IMR-90 (cell line): ENCODE measurements around the gene GCH1. TPM values are rescaled to one million over a fixed set of nuclear protein-coding genes. Genes with fewer than 3 reads are reported as not detected.

Experiments
- ATAC-seq: fragments of 200-7000 bp; cut with Tn5 transposase; 2 replicates; pipeline ENCODE4 v1.9.1; 2020; ENCODE audit warnings: low read depth, mild to moderate bottlenecking, moderate library complexity
- BruUV-seq: library from RNA; stranded (reverse); fragments of 400-500 nt; replicated peaks from 2 replicates; lab custom pipeline; 2021; lab: Mats Ljungman, UMichigan
- CTCF ChIA-PET: fragments of 300-600 bp; formaldehyde crosslinking; extraction: SDS; loops from one replicate; lab custom pipeline; 2021; ENCODE audit warnings: antibody characterized with exemption; lab: Yijun Ruan, JAX
- POLR2A ChIA-PET: fragments of 300-600 bp; sonication (Branson Sonifier 250); formaldehyde crosslinking; loops from one replicate; lab custom pipeline; 2022; ENCODE audit warnings: antibody characterized with exemption; ENCODE audit not compliant: unreplicated experiment; lab: Charles Lee
- DNase-seq: peaks from one replicate; pipeline ENCODE4 v3.0.0; 2013
- H2AFZ ChIP-seq: replicated peaks from 2 replicates; pipeline ENCODE3; 2013; ENCODE audit warnings: low read length, mild to moderate bottlenecking; ENCODE audit not compliant: poor library complexity
- H2AK5ac ChIP-seq: 2 replicates; pipeline ENCODE4 v1.6.1; 2013; ENCODE audit warnings: low read depth, low read length, inconsistent platforms
- H2AK9ac ChIP-seq: replicated peaks from 2 replicates; pipeline ENCODE3; 2013; ENCODE audit warnings: mild to moderate bottlenecking, low read depth, low read length, moderate library complexity; ENCODE audit not compliant: poor library complexity
- H2BK120ac ChIP-seq: 2 replicates; pipeline ENCODE4 v1.6.1; 2013; ENCODE audit warnings: low read depth, low read length, inconsistent platforms
- H2BK15ac ChIP-seq: 3 replicates; pipeline ENCODE4 v1.6.1; 2013; ENCODE audit warnings: low read depth, low read length, inconsistent platforms
- H2BK20ac ChIP-seq: 2 replicates; pipeline ENCODE4 v1.6.1; 2013; ENCODE audit warnings: low read depth, mild to moderate bottlenecking, inconsistent platforms, low read length, moderate library complexity
- H2BK5ac ChIP-seq: 2 replicates; pipeline ENCODE4 v1.6.1; 2013; ENCODE audit warnings: mild to moderate bottlenecking, low read depth, low read length, inconsistent platforms; ENCODE audit not compliant: poor library complexity, severe bottlenecking
- H3K14ac ChIP-seq: replicated peaks from 2 replicates; pipeline ENCODE4 v1.6.1; 2013; ENCODE audit warnings: low read depth, low read length, inconsistent platforms
- H3K18ac ChIP-seq: 2 replicates; pipeline ENCODE4 v1.6.1; 2013; ENCODE audit warnings: low read depth, low read length, control low read depth
- H3K23ac ChIP-seq: 2 replicates; pipeline ENCODE4 v1.6.1; 2013; ENCODE audit warnings: low read depth, low read length, inconsistent platforms
- H3K27ac ChIP-seq: 2 replicates; pipeline ENCODE4 v1.5.1; 2013; ENCODE audit warnings: mild to moderate bottlenecking, control low read depth, low read length; ENCODE audit not compliant: insufficient read depth
- H3K27me3 ChIP-seq: 2 replicates; pipeline ENCODE4 v1.6.1; 2013; ENCODE audit warnings: low read length; ENCODE audit not compliant: control insufficient read depth, insufficient read depth
- H3K36me3 ChIP-seq: 2 replicates; pipeline ENCODE4 v1.6.1; 2013; ENCODE audit warnings: low read length, mixed read lengths; ENCODE audit not compliant: control insufficient read depth, insufficient read depth
- H3K4ac ChIP-seq: 2 replicates; pipeline ENCODE4 v1.6.1; 2013; ENCODE audit warnings: low read depth, low read length, inconsistent platforms
- H3K4me1 ChIP-seq: 2 replicates; pipeline ENCODE4 v1.6.1; 2013; ENCODE audit warnings: low read length, mixed read lengths; ENCODE audit not compliant: control insufficient read depth, insufficient read depth
- H3K4me2 ChIP-seq: 2 replicates; pipeline ENCODE4 v1.6.1; 2013; ENCODE audit warnings: low read depth, mild to moderate bottlenecking, control low read depth, low read length, moderate library complexity
- H3K4me3 ChIP-seq: 2 replicates; pipeline ENCODE4 v1.5.1; 2013; ENCODE audit warnings: low read depth, mild to moderate bottlenecking, control low read depth, low read length, moderate library complexity; ENCODE audit not compliant: insufficient read depth
- H3K56ac ChIP-seq: 2 replicates; pipeline ENCODE4 v1.6.1; 2013; ENCODE audit warnings: low read length, inconsistent platforms; ENCODE audit not compliant: insufficient read depth; ENCODE audit errors: extremely low read depth
- H3K79me1 ChIP-seq, 2 experiments: 2 replicates each; pipeline ENCODE4 v1.6.1; 2013; ENCODE audit warnings: low read length in 2 of 2, inconsistent platforms in 1 of 2, low read depth in 1 of 2
- H3K9ac ChIP-seq: 2 replicates; pipeline ENCODE4 v1.6.1; 2013; ENCODE audit warnings: low read depth, low read length, control low read depth
- H3K9me1 ChIP-seq: 2 replicates; pipeline ENCODE4 v1.6.1; 2013; ENCODE audit warnings: low read length, inconsistent platforms; ENCODE audit not compliant: insufficient read depth
- H3K9me3 ChIP-seq: 2 replicates; pipeline ENCODE4 v1.6.1; 2013; ENCODE audit warnings: low read length; ENCODE audit not compliant: control insufficient read depth, insufficient read depth
- H4K20me1 ChIP-seq: 2 replicates; pipeline ENCODE4 v1.6.1; 2013; ENCODE audit warnings: low read length, inconsistent platforms; ENCODE audit not compliant: insufficient read depth
- H4K5ac ChIP-seq: 2 replicates; pipeline ENCODE4 v1.6.1; 2013; ENCODE audit warnings: mild to moderate bottlenecking, low read depth, low read length, control low read depth
- H4K8ac ChIP-seq, 2 experiments: 2 replicates each; pipeline ENCODE4 v1.6.1; 2013; ENCODE audit warnings: low read depth in 2 of 2, low read length in 2 of 2, control low read depth in 1 of 2, inconsistent platforms in 1 of 2
- H4K91ac ChIP-seq: 2 replicates; pipeline ENCODE4 v1.6.1; 2013; ENCODE audit warnings: low read depth, low read length, inconsistent platforms; ENCODE audit not compliant: insufficient read depth
- BHLHE40 ChIP-seq: fragments of 150-350 bp; IDR thresholded peaks from 2 replicates; pipeline ENCODE4 v1.6.1; 2016; ENCODE audit warnings: mild to moderate bottlenecking, low read depth, low read length
- CEBPB ChIP-seq: IDR thresholded peaks from 2 replicates; pipeline ENCODE4 v1.6.1; 2012; ENCODE audit warnings: low read depth, low read length, improper control_type of control experiment
- CHD1 ChIP-seq: IDR thresholded peaks from 2 replicates; pipeline ENCODE4 v1.6.1; 2012; ENCODE audit warnings: low read depth, low read length, improper control_type of control experiment
- FOS ChIP-seq: fragments of 150-350 bp; IDR thresholded peaks from 2 replicates; pipeline ENCODE4 v1.6.1; 2016; ENCODE audit warnings: low read depth, low read length
- MAFK ChIP-seq: IDR thresholded peaks from 2 replicates; pipeline ENCODE4 v1.6.1; 2012; ENCODE audit warnings: low read depth, low read length, improper control_type of control experiment
- MAZ ChIP-seq: IDR thresholded peaks from 2 replicates; pipeline ENCODE4 v1.6.1; 2012; ENCODE audit warnings: low read depth, mild to moderate bottlenecking, low read length, improper control_type of control experiment, moderate library complexity, borderline replicate concordance
- MXI1 ChIP-seq: IDR thresholded peaks from 2 replicates; pipeline ENCODE4 v1.6.1; 2012; ENCODE audit warnings: low read depth, mild to moderate bottlenecking, low read length, moderate library complexity, borderline replicate concordance
- NFE2L2 ChIP-seq: fragments of 150-350 bp; IDR thresholded peaks from 2 replicates; pipeline ENCODE4 v1.6.1; 2016; ENCODE audit warnings: low read depth, mild to moderate bottlenecking, low read length
- POLR2A ChIP-seq: IDR thresholded peaks from 2 replicates; pipeline ENCODE4 v1.6.1; 2012; ENCODE audit warnings: mild to moderate bottlenecking, low read depth, low read length
- RAD21 ChIP-seq: IDR thresholded peaks from 2 replicates; pipeline ENCODE4 v1.6.1; 2012; ENCODE audit warnings: low read length, improper control_type of control experiment
- RCOR1 ChIP-seq: IDR thresholded peaks from 2 replicates; pipeline ENCODE4 v1.6.1; 2012; ENCODE audit warnings: mild to moderate bottlenecking, low read length, improper control_type of control experiment; ENCODE audit not compliant: insufficient replicate concordance
- RFX5 ChIP-seq: IDR thresholded peaks from 2 replicates; pipeline ENCODE4 v1.8.0; 2012; ENCODE audit warnings: low read depth, mild to moderate bottlenecking, low read length, moderate library complexity
- SMC3 ChIP-seq: fragments of 150-350 bp; IDR thresholded peaks from 2 replicates; pipeline ENCODE4 v1.6.1; 2016; ENCODE audit warnings: low read depth, mild to moderate bottlenecking, antibody characterized with exemption, low read length, moderate library complexity
- USF2 ChIP-seq: fragments of 150-350 bp; IDR thresholded peaks from 2 replicates; pipeline ENCODE4 v1.6.1; 2017; ENCODE audit warnings: mild to moderate bottlenecking, antibody characterized with exemption, low read length, low read depth
- WGBS, 2 experiments: methylation state at CpG; one replicate each; pipeline versions ENCODE4 v1.1.5 to v1.1.7; 2013; ENCODE audit warnings: missing lambda C conversion rate in 2 of 2; ENCODE audit not compliant: insufficient read length in 1 of 2; ENCODE audit errors: extremely low coverage in 2 of 2; 5-methylcytosine and 5-hydroxymethylcytosine counted together
- dilution Hi-C: fragments of 300-500 bp; cut with HindIII; formaldehyde crosslinking; loops from one replicate; pipeline ENCODE4 v1.14.3; 2018; ENCODE audit warnings: low sequenced_read_pairs; ENCODE audit not compliant: unreplicated experiment
- in situ Hi-C: fragments of 300-500 bp; cut with MboI; formaldehyde crosslinking; loops from 3 replicates; pipeline ENCODE4 v1.14.3; 2019; ENCODE audit warnings: low sequenced_read_pairs, inconsistent platforms, mixed read lengths
- intact Hi-C: fragments of 100-400 bp; cut with micrococcal nuclease; formaldehyde crosslinking; loops from 2 replicates; pipeline ENCODE4 v1.10.0; 2022
- polyA plus RNA-seq, 3 experiments: library from polyadenylated mRNA; depleted of rRNA; stranded (reverse); fragments of >200 nt; gene quantifications; 2 replicates each; pipeline ENCODE4 v1.2.3, GENCODE V29; 2012; ENCODE audit warnings: low replicate concordance in 1 of 3
- total RNA-seq: library from RNA; depleted of rRNA; stranded (reverse); fragments of >200 nt; gene quantifications from 2 replicates; pipeline ENCODE4 v1.2.3, GENCODE V29; 2012
- TF ChIP-seq, protein P1 (sequence below): fragments of 150-350 bp; IDR thresholded peaks from 2 replicates; pipeline ENCODE4 v1.6.1; 2016; ENCODE audit warnings: low read depth, mild to moderate bottlenecking, low read length, moderate library complexity, borderline replicate concordance
- TF ChIP-seq, protein P2 (sequence below): conservative IDR thresholded peaks from 2 replicates; pipeline ENCODE4 v1.5.1; 2012; ENCODE audit warnings: mild to moderate bottlenecking, low read depth, low read length, improper control_type of control experiment

Gene GCH1
- total and polyA plus RNA-seq, 2 of the 4 experiments (the other 2 are of a cell fraction) = 0.54 to 0.74 TPM

DNA sequence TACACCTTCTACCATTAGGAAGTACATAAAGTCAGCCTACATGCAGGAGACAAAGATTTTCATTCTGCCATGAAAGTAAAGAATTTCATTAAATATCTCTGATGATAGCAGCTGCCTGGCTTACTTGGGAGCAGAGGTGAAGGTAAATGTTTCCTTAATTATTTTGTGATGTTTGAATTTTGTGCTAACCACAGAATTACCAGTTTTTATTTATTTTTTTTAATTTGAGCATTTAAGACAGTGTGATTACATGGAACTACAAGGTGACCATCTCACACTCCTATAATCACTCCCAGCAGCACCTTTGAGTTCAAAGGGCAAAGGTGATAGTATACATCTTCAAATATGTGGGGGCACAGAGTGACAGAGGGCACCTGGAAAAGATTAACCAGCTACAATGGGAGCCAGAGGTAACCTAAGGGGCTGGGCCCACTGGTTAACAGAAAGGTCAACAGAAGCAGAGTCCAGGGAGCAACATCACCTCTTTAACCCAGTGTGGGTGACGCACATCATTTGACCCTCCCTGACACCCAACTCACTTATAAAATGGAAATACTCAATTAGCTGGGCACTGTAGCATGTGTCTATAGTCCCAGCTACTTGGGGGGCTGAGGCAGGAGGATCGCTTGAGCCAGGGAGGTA lies 65.0 kb downstream of the GCH1 start:
- Histone ChIP-seq H3K4me1 (peaks cover 2% of the 10 kb centered on the region; the same call in 1 of the 2 replicates), H3K14ac (no peak overlapping the region), H4K8ac (no peak overlapping the region), H4K20me1 (no peaks in the 10 kb centered on the region), H2BK5ac (no peak overlapping the region), H2BK20ac (no peak overlapping the region), H4K5ac (no peak overlapping the region), H3K27me3 (peaks cover 12% of the 10 kb centered on the region), H3K36me3 (no peaks in the 10 kb centered on the region), H3K27ac (no peak overlapping the region), H3K4me2 (no peak overlapping the region), H3K9me3 (no peaks in the 10 kb centered on the region), H3K18ac (no peak overlapping the region), H3K56ac (no peak overlapping the region), H3K9ac (no peak overlapping the region), H3K79me1 (no peaks in the 10 kb centered on the region), H3K9me1 (no peaks in the 10 kb centered on the region), H3K4ac (no peak overlapping the region), H2BK15ac (no peak overlapping the region), H2BK120ac (no peak overlapping the region), H4K91ac (no peak overlapping the region), H2AK5ac (no peak overlapping the region), H3K4me3 (no peak overlapping the region), H2AK9ac (no peak overlapping the region), H3K23ac (no peak overlapping the region), H2AFZ (peak overlapping the region; percentile 32)
- CTCF ChIA-PET = no interaction called here
- dilution Hi-C loops (no loop called here), in situ Hi-C loops (no loop called here), intact Hi-C loops (no loop called here)
- POLR2A ChIA-PET = no interaction called here
- DNase-seq (no peak), ATAC-seq (no peak)
- TF ChIP-seq POLR2A = no peak
- TF ChIP-seq CHD1 = no peak
- TF ChIP-seq FOS = no peak
- no peak for TF ChIP-seq RCOR1
- TF ChIP-seq RFX5 = no peak
- TF ChIP-seq RAD21 = no peak
- no peak for TF ChIP-seq MAFK
- no peak for TF ChIP-seq USF2
- TF ChIP-seq, protein P1, sequence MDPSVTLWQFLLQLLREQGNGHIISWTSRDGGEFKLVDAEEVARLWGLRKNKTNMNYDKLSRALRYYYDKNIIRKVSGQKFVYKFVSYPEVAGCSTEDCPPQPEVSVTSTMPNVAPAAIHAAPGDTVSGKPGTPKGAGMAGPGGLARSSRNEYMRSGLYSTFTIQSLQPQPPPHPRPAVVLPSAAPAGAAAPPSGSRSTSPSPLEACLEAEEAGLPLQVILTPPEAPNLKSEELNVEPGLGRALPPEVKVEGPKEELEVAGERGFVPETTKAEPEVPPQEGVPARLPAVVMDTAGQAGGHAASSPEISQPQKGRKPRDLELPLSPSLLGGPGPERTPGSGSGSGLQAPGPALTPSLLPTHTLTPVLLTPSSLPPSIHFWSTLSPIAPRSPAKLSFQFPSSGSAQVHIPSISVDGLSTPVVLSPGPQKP = no peak
- TF ChIP-seq SMC3 = no peak
- TF ChIP-seq BHLHE40 = no peak
- TF ChIP-seq NFE2L2 = no peak
- no peak for TF ChIP-seq MXI1
- no peak for TF ChIP-seq CEBPB
- TF ChIP-seq MAZ = no peak
- TF ChIP-seq, protein P2, sequence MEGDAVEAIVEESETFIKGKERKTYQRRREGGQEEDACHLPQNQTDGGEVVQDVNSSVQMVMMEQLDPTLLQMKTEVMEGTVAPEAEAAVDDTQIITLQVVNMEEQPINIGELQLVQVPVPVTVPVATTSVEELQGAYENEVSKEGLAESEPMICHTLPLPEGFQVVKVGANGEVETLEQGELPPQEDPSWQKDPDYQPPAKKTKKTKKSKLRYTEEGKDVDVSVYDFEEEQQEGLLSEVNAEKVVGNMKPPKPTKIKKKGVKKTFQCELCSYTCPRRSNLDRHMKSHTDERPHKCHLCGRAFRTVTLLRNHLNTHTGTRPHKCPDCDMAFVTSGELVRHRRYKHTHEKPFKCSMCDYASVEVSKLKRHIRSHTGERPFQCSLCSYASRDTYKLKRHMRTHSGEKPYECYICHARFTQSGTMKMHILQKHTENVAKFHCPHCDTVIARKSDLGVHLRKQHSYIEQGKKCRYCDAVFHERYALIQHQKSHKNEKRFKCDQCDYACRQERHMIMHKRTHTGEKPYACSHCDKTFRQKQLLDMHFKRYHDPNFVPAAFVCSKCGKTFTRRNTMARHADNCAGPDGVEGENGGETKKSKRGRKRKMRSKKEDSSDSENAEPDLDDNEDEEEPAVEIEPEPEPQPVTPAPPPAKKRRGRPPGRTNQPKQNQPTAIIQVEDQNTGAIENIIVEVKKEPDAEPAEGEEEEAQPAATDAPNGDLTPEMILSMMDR = no peak
- WGBS, 2 experiments = no CpG with 5 or more reads among the region's 2 CpGs
- BruUV-seq = no TSS peak
